Activated B cell treated with CpG ODN at 0.5 μM for 24 hours (primary cell): Measurements from ENCODE around the gene ZMYND11. TPM values are rescaled to one million over a fixed set of nuclear protein-coding genes. Genes with fewer than 3 reads are reported as not detected.

ENCODE experiments used
- ATAC-seq: fragments of 200-7000 bp; cut with Tn5 transposase; one replicate; pipeline ENCODE4 v1.10.0; 2021; ENCODE audit warnings: low read depth, mild to moderate bottlenecking, moderate library complexity
- CTCF ChIA-PET: fragments of 350-600 bp; sonication (Branson Sonifier 250); formaldehyde crosslinking; loops from one replicate; lab custom pipeline; 2021; ENCODE audit warnings: antibody characterized with exemption; lab: Charles Lee
- POLR2A ChIA-PET: fragments of 350-600 bp; sonication (Branson Sonifier 250); formaldehyde crosslinking; loops from one replicate; lab custom pipeline; 2021; ENCODE audit warnings: antibody characterized with exemption; lab: Charles Lee
- DNase-seq: peaks from one replicate; pipeline ENCODE4 v3.0.0; 2022
- H3K27ac Mint-ChIP-seq: one replicate; pipeline ENCODE4 v1.8.0; 2020; ENCODE audit warnings: mixed read lengths
- H3K27me3 Mint-ChIP-seq: one replicate; pipeline ENCODE4 v1.8.0; 2021; ENCODE audit warnings: mixed read lengths
- H3K36me3 Mint-ChIP-seq: one replicate; pipeline ENCODE4 v1.8.0; 2021; ENCODE audit warnings: low read depth, mixed read lengths
- H3K4me1 Mint-ChIP-seq: one replicate; pipeline ENCODE4 v1.8.0; 2021; ENCODE audit warnings: mixed read lengths
- H3K4me3 Mint-ChIP-seq: one replicate; pipeline ENCODE4 v1.8.0; 2020; ENCODE audit warnings: mild to moderate bottlenecking, mixed read lengths
- H3K9me3 Mint-ChIP-seq: one replicate; pipeline ENCODE4 v1.8.0; 2020; ENCODE audit warnings: mixed read lengths
- intact Hi-C: fragments of 100-400 bp; cut with micrococcal nuclease; formaldehyde crosslinking; loops from one replicate; pipeline ENCODE4 v1.15.1; 2024
- total RNA-seq: library from RNA; stranded (reverse); gene quantifications from 2 replicates; pipeline ENCODE4 v1.2.3, GENCODE V29; 2022
- TF ChIP-seq, protein P1 (sequence below): fragments of 200-600 bp; IDR thresholded peaks from one replicate; pipeline ENCODE4 v1.8.0; 2022; ENCODE audit warnings: antibody characterized with exemption, mild to moderate bottlenecking

ZMYND11 gene
- total RNA-seq, 1 donor from 2014 or later, result 25.6 TPM

DNA sequence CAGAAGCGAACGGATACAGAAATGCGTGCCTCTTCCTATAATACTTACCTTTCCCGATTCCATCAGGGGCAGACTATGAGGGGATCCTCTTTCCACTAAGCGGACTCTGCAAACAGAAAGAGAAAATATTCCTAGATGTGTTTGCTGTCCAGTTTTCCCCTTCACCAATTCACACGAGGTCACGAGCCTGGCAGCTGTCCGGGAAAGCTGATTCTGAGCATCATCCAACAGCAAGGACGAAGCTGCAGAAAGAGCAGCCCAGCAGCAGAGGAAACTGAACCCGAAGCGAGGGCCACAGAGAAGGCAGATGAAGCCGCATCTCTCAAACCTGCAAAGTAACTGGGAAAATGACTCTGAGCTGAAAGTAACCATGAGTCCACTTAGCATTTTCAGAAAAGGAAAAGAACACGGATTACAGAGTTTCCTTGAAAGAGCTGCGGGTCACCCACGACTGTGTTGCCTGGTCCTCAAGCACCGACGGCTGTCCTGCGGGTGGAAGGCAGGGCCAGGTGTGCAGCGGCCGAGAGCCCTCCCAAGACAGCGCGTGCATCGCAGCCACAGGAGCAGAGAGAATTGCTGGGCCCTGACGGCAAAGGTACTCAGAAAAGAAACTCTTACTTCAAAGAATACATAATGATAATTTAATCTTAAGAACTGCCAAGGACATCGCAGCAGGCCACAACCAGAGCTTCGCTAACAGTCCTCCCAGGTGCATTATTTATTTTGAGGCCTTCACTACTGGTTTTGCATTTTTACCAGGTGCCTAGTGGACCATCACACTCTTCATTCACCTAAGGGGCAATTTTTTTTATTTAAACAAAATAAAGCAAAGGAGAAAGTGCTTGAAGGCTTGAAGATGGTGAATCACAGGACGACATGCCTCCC lies 153.3 kb downstream of the ZMYND11 start:
- DNase-seq (no peak), ATAC-seq (no peak)
- H3K27me3 Mint-ChIP-seq, result no peaks in the 10 kb centered on the region
- H3K4me1 Mint-ChIP-seq, result peaks cover 20% of the 10 kb centered on the region
- TF ChIP-seq, protein P1, sequence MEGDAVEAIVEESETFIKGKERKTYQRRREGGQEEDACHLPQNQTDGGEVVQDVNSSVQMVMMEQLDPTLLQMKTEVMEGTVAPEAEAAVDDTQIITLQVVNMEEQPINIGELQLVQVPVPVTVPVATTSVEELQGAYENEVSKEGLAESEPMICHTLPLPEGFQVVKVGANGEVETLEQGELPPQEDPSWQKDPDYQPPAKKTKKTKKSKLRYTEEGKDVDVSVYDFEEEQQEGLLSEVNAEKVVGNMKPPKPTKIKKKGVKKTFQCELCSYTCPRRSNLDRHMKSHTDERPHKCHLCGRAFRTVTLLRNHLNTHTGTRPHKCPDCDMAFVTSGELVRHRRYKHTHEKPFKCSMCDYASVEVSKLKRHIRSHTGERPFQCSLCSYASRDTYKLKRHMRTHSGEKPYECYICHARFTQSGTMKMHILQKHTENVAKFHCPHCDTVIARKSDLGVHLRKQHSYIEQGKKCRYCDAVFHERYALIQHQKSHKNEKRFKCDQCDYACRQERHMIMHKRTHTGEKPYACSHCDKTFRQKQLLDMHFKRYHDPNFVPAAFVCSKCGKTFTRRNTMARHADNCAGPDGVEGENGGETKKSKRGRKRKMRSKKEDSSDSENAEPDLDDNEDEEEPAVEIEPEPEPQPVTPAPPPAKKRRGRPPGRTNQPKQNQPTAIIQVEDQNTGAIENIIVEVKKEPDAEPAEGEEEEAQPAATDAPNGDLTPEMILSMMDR, result no peak
- ChIA-PET CTCF (no interaction called here), POLR2A (interaction anchor here (2.1 kb wide), 1 partner anchor 15 kb away, joined by 4 read pairs; no protein-coding TSS in a partner anchor)
- no peaks in the 10 kb centered on the region for H3K9me3 Mint-ChIP-seq
- intact Hi-C loops, result no loop called here
- peaks cover 18% of the 10 kb centered on the region for H3K36me3 Mint-ChIP-seq
- H3K4me3 Mint-ChIP-seq, result no peak overlapping the region
- peak overlapping the region; percentile 50 for H3K27ac Mint-ChIP-seq

DNA sequence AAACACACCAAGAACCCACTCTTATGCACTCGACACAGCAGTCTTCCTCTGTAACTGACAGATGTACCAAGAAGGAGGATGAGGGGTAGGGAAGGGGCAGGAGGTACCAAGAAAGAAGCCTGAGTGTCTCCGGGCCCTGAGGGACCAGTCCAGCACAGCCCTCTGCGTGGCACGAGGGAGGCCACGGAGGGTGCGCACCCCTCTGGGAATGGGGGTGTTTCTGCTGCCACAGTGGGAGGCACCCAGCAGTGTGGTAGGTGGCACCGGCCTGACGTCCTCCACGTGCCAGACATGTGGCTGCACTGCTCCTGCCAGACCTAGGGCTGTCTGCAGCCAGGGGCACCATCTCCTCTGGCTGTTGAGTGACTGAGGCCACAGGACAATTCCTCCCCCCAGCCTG lies 154.3 kb downstream of the ZMYND11 start:
- POLR2A ChIA-PET, result interaction anchor here (2.1 kb wide), 1 partner anchor 14 kb away, joined by 4 read pairs; no protein-coding TSS in a partner anchor
- Mint-ChIP-seq H3K36me3 (peaks cover 14% of the 10 kb centered on the region), H3K27ac (no peak overlapping the region), H3K9me3 (no peaks in the 10 kb centered on the region), H3K4me3 (no peak overlapping the region), H3K4me1 (peaks cover 16% of the 10 kb centered on the region), H3K27me3 (no peaks in the 10 kb centered on the region)
- CTCF ChIA-PET, result no interaction called here
- TF ChIP-seq, protein P1, result no peak
- intact Hi-C loops, result no loop called here
- DNase-seq, result no peak
- ATAC-seq, result no peak

DNA sequence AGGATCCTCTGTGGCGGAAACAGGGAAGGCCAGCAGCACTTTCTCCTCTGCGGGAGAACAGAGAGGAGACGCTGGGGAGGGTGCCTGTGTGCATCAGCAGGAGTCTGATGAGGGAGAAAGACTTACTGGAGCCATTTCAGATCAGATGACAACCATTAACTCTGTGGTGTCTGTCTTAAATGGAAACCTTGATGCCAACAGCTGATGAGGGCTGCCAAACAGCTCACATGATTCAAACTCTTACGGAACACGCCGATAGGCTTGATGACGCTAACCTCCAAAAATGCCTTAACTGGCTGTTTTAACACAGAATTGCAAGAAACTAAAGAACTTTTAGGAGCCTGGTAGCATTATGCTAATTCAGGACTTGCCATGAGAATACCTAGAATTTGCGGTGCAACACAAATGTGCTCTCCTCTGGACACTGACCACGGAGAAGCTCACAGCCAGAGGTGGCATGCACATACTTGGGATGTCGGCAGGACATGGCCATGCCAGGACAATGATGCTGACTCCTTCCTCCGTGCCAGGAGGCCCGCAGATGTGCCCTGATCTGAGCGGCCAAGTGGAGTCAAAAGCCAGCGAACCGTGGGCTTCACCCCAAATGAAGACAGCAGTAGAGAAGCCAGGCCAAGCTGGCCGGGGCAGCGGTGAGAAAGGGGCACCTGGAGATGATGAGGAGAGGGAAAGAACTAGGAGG lies 154.9 kb downstream of the ZMYND11 start:
- Mint-ChIP-seq H3K36me3 (peaks cover 14% of the 10 kb centered on the region), H3K27ac (no peak overlapping the region), H3K27me3 (no peaks in the 10 kb centered on the region), H3K4me1 (peaks cover 19% of the 10 kb centered on the region), H3K4me3 (no peak overlapping the region), H3K9me3 (no peaks in the 10 kb centered on the region)
- DNase-seq, result no peak
- POLR2A ChIA-PET, result no interaction called here
- TF ChIP-seq, protein P1, result no peak
- intact Hi-C loops, result no loop called here
- CTCF ChIA-PET, result no interaction called here
- ATAC-seq, result no peak

DNA sequence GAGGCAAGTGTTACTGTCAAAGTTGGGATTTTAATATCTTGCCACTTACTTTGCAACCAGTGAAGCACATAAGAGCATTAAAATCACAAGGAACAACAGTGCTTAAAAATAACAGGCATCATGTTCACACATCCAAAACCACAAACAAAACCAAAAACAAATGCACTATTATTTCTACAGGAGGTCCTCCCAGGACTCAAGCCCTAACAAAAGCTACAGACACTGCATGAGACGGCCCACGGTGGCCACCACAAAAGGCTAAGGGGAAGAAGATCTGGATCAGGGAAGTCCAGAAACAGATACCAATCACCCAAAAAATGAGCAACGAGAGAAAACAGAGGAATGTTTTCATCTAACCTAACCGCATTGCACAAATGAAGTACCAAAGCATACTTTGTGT lies 158.4 kb downstream of the ZMYND11 start:
- DNase-seq, result no peak
- no peak overlapping the region for H3K27ac Mint-ChIP-seq
- no peak for ATAC-seq
- peaks cover 5% of the 10 kb centered on the region for H3K36me3 Mint-ChIP-seq
- no peaks in the 10 kb centered on the region for H3K27me3 Mint-ChIP-seq
- TF ChIP-seq, protein P1, result no peak
- intact Hi-C loops, result no loop called here
- no peak overlapping the region for H3K4me3 Mint-ChIP-seq
- peaks cover 3% of the 10 kb centered on the region for H3K9me3 Mint-ChIP-seq
- ChIA-PET CTCF (no interaction called here), POLR2A (no interaction called here)
- H3K4me1 Mint-ChIP-seq, result peaks cover 28% of the 10 kb centered on the region

DNA sequence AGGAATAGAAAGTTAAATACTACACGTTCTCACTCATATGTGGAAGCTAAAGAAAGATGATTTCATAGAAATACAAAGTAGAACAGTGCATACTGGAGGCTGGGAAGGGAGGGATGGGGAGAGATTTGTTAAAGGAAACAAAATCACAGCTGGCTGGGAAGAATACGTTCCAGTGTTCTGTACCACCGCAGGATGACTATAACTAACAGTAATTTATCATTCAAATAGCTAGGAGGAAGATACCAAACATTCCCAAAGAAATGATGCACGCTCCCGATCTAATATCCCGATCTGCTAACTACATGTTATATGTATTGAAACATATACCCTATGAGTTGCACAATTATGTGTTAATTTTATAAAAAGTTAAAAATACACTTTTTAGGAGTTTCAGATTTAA lies 162.3 kb downstream of the ZMYND11 start:
- H3K4me3 Mint-ChIP-seq, result no peak overlapping the region
- H3K27ac Mint-ChIP-seq, result no peak overlapping the region

More for the DNA sequence above, 162.3 kb downstream of the ZMYND11 start:
- DNase-seq, result no peak
- peaks cover 1% of the 10 kb centered on the region for H3K36me3 Mint-ChIP-seq
- ATAC-seq, result no peak
- intact Hi-C loops, result no loop called here
- peaks cover 3% of the 10 kb centered on the region for H3K9me3 Mint-ChIP-seq
- TF ChIP-seq, protein P1, result no peak
- H3K27me3 Mint-ChIP-seq, result no peaks in the 10 kb centered on the region
- ChIA-PET POLR2A (interaction anchor here (0.6 kb wide), 1 partner anchor 12 kb away, joined by 6 read pairs; no protein-coding TSS in a partner anchor), CTCF (no interaction called here)
- H3K4me1 Mint-ChIP-seq, result peaks cover 49% of the 10 kb centered on the region
